NCI-H526 treated with DMSO at 0.1 percent for 48 hours (cell line): Measurements from ENCODE around the gene KRTAP9-9.
"Not testable (repeated sequence)": the region's sequence is repeated elsewhere in the genome, so short reads cannot be mapped to it uniquely, and the experiment has no call there.

Experiments
- DNase-seq: peaks from one replicate; lab custom pipeline; 2025; lab: John Stamatoyannopoulos, UW

The KRTAP9-9 gene

GRCh38 chr17:41265078-41265477, 9.9 kb downstream of the KRTAP9-9 start, which contains the start of gene KRTAP9-6:
Gene KRTAP9-6 (plus strand): TSS chr17:41265378. CDS start chr17:41265378, 0 bp downstream.
- no peak for DNase-seq

DNA sequence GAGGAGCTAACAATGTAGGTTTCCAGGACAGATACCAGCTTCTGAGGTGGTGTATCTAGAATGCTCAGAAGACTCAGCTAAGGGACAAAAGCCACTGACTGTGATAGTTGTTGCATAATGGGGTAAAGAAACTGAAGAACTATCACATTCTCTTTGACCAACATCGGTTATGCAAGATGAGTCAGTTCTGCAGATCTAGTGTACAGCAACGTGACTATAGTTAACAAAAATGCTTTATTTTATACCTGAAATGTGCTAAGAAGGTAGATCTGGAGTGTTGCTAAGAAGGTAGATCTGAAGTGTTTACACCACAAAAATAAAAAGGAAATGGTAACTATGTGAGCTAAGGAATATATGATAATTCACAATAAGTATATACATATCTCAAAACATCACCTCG, 12.5 kb downstream of the KRTAP9-9 start:
- DNase-seq, result no peak

- not testable (repeated sequence) for DNase-seq
Observed at GRCh38 chr17:41271323-41271722, 16.1 kb downstream of the KRTAP9-9 start.

DNA sequence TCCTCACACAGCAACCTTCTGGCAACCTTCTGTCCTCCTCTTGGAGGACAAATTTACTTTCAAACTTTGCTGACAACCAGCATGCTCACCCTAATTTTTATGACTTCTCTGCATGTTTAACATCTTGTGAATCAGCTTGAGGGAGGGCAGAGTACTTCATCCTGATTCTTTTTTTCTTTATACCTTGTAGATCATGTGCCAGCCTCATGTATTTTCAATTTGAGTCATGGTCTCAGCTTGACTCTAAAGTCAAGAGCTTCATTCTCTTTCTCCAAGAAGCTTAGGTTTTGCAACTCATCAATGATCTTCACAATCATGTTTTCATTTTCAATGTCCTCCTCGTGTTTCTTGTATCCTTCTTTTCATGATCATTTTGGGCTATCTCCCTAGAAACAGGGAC, 16.7 kb downstream of the KRTAP9-9 start:
- DNase-seq, result no peak

DNA sequence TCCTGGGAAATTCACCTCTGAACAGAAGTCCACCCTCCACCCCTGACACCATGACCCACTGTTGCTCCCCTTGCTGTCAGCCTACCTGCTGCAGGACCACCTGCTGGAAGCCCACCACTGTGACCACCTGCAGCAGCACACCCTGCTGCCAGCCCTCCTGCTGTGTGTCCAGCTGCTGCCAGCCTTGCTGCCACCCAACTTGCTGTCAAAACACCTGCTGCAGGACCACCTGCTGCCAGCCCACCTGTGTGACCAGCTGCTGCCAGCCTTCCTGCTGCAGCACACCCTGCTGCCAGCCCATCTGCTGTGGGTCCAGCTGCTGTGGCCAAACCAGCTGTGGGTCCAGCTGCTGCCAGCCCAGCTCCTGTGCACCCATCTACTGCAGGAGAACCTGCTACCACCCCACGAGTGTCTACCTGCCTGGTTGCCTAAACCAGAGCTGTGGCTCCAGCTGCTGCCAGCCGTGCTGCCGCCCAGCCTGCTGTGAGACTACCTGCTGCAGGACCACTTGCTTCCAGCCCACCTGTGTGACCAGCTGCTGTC, 20.5 kb downstream of the KRTAP9-9 start, which contains the start of gene KRTAP9-7:
Gene KRTAP9-7, plus strand, starts transcription at position 51 of the 543 bp plus-strand sequence. Its CDS starts 0 bp downstream, at position 51.
- not testable (repeated sequence) for DNase-seq

DNA sequence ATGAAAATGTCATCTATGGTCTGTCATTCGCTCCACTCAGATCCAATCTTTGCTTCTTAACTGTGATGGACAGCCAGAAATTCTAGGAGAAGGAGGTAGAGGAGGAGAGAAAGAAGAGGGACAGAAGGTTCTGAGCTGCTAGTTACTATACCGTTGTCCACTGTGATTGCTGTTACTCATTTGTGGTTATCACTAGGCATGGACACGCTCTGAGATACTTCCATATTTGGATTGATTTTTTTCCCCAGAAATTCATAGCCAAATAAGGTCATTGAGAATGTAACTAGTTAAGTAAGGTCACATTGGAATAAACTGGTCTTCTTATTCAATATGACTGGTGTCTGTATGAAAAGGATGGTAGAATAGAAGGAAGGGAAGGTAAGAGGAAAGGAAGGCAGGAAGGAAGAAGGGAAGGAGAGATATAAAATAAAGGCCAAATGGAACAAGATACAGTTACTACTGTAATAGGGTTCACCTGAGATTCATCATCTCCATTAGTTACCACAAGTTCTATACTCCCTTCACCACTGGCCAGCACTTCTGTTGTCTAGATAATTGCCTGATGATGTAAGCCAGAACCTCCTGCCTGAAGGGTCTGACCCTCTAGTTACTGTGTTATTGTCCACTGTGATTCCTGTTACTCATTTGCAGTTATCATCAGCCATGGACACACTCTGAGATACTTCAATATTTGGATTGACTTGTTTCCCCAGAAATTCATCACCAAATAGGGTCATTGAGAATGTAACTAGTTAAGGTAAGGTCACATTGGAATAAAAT, 23.2 kb downstream of the KRTAP9-9 start:
- no peak for DNase-seq

GRCh38 chr17:41284043-41284442, 28.9 kb downstream of the KRTAP9-9 start:
- DNase-seq, result no peak

GRCh38 chr17:41284546-41284945, 29.4 kb downstream of the KRTAP9-9 start:
- DNase-seq, result no peak

GRCh38 chr17:41287050-41287449, 31.9 kb downstream of the KRTAP9-9 start:
- DNase-seq, result no peak

GRCh38 chr17:41294016-41294415, 38.8 kb downstream of the KRTAP9-9 start:
- no peak for DNase-seq

DNA sequence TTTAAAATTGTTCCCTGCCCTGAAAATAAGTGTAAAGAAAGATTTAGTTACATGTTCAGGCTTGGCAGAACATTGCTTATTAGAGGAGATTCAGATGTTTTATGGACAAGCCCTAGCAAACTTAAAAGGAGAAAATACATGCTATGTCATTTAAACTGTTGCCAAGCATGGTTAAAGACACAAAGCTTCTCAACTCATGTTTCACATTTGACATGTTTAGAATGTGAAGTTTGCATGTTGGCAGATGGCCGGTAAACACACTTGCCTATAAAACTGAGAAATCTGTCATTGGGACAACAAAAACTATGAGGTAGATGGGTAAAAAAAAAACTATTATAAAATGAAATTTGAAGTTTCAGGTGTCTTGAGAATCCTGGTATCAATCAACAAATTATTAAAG, 41.7 kb downstream of the KRTAP9-9 start:
- DNase-seq, result no peak

DNA sequence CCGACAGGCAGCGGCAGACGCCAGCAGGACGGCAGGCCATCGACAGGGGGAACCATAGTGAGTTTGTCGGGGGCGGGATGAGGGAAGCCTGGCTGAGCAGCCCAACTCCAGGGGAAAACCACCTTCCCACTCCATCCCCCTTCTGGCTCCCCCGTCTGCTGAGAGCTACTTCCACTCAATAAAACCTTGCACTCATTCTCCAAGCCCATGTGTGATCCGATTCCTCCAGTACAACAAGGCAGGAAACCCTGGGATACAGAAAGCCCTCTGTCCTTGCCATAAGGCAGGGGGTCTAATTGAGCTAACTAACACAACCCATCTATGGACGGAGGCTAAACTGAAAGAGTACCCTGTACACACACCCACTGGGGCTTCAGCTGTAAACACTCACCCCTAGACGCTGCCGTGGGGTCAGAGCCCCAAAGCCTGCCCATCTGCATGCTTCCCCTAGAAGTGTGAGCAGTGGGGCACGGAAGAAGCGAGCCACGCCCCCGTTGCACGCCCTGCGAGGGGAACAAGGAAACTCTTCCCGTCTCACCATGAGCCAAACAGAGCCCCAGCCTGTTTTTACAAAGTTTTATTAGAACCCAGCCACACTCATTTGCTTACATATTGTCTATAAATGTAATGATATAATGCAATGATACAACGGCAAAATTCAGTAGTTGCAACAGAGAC, 43.4 kb downstream of the KRTAP9-9 start:
- DNase-seq, result no peak

- DNase-seq, result no peak
Observed at GRCh38 chr17:41301204-41301790, 46.1 kb downstream of the KRTAP9-9 start.

GRCh38 chr17:41301916-41302901, 47.0 kb downstream of the KRTAP9-9 start, which contains the start of gene KRTAP29-1:
Gene KRTAP29-1 (minus strand): TSS chr17:41302851. CDS start chr17:41302851, 0 bp downstream.
- no peak for DNase-seq

- no peak for DNase-seq
Observed at GRCh38 chr17:41302981-41303380, 47.8 kb downstream of the KRTAP9-9 start.

- DNase-seq, result no peak
Observed at GRCh38 chr17:41304091-41304490, 48.9 kb downstream of the KRTAP9-9 start.
